GM13977 (cell line): ENCODE results near the gene LRRC40.

ENCODE experiments used
- DNase-seq: peaks from one replicate; pipeline ENCODE4 v3.0.0; 2012; ENCODE audit warnings: low spot score
- in situ Hi-C: fragments of 300-500 bp; cut with MboI; formaldehyde crosslinking; loops from one replicate; pipeline ENCODE4 v1.12.0; 2022; ENCODE audit warnings: low sequenced_read_pairs, low pct_unique_long_range_greater_than_20kb, mixed read lengths, inconsistent platforms; ENCODE audit not compliant: unreplicated experiment
- TF ChIP-seq, protein P1 (sequence below): IDR thresholded peaks from 2 replicates; pipeline ENCODE4 v1.5.1; 2012; ENCODE audit warnings: mild to moderate bottlenecking, control low read depth; ENCODE audit not compliant: insufficient read depth; ENCODE audit errors: extremely low read depth, missing control alignments

LRRC40 gene

DNA sequence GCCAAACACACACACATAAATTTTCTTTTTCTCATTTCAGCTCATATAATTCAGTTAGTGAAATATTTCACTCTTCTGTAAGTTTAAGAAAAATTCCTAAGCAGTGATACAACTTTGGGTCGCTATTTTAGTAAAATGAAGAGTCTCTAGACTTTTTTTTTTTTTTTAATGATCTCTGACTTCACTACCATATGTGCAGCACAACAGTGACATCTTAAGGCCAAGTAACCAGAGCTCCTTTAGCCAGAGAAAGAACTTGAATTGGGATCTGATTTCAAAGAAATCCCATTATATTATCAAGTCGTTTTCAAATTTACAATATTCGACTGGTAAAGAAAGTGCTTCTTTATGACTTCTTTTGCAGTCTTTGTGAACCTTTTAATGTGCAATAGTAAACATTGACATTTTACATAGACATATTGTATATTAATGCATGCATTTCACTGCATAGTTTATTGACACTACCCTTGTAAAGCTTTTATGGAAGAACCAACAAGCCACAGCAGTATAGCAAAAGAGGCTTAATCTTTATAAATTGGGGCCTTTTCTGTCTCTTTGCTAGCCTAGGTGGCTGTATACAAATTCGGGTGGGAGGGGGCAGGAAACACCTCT is 62.2 kb downstream of the LRRC40 start:
- in situ Hi-C loops: no loop called here
- DNase-seq: no peak
- TF ChIP-seq, protein P1, sequence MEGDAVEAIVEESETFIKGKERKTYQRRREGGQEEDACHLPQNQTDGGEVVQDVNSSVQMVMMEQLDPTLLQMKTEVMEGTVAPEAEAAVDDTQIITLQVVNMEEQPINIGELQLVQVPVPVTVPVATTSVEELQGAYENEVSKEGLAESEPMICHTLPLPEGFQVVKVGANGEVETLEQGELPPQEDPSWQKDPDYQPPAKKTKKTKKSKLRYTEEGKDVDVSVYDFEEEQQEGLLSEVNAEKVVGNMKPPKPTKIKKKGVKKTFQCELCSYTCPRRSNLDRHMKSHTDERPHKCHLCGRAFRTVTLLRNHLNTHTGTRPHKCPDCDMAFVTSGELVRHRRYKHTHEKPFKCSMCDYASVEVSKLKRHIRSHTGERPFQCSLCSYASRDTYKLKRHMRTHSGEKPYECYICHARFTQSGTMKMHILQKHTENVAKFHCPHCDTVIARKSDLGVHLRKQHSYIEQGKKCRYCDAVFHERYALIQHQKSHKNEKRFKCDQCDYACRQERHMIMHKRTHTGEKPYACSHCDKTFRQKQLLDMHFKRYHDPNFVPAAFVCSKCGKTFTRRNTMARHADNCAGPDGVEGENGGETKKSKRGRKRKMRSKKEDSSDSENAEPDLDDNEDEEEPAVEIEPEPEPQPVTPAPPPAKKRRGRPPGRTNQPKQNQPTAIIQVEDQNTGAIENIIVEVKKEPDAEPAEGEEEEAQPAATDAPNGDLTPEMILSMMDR: no peak

- in situ Hi-C loops: no loop called here
These were observed 63.3 kb downstream of the LRRC40 start for GRCh38 chr1:70142075-70142474.

GRCh38 chr1:70140894-70141293 is 64.5 kb downstream of the LRRC40 start:
- TF ChIP-seq, protein P1: no peak
- in situ Hi-C loops: no loop called here
- no peak for DNase-seq

More at GRCh38 chr1:70142075-70142474, 63.3 kb downstream of the LRRC40 start:
- TF ChIP-seq, protein P1: no peak
- DNase-seq: no peak

DNA sequence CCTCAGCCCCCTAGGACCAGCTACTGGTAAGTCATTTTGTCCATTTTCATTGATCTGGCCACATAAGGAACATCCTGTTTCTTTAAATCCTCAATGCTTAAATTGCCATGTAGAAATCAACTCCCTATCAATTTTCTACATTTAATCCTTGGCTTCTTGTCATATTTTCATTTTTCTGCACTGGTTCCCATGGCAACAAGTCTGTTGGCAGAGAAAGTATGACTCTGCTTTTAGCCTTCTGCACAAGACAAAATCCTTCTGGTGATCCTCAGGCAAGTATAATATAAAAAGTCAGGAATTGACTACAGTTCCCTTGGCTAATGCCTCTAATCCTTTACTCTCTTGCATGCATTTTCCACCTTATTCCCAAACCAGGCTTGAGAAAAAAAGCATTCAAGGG is 65.0 kb downstream of the LRRC40 start:
- no peak for DNase-seq
- in situ Hi-C loops: no loop called here
- TF ChIP-seq, protein P1: no peak

- DNase-seq: no peak
- TF ChIP-seq, protein P1: no peak
- in situ Hi-C loops: loop anchor here (10.0 kb wide), 1 partner anchor 371 kb away; no protein-coding TSS in a partner anchor
These were observed 71.2 kb downstream of the LRRC40 start for GRCh38 chr1:70134148-70134547.

DNA sequence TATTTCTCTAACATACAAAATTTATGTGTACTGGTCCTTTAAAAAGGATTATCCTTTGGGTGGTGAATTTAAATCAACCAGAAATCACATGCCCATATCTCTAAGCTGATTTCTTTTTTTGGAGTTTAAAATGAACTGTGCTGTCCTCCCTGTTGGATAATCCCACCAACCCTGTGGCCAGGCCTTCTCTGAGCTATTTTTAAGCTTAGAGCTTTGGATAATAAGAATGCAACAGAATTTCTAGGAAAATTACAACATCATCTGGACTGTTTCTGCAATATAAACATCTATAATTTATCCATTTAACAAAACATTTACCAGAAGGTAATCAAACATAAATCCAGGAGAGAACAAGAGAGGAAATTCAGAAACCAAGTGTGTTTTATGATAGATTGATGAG is 88.3 kb downstream of the LRRC40 start:
- DNase-seq: no peak
- in situ Hi-C loops: no loop called here
- TF ChIP-seq, protein P1: no peak
